Skin of body (tissue), 2 donors: ENCODE results near the gene WASL. TPM values are rescaled to one million over a fixed set of nuclear protein-coding genes. Genes with fewer than 3 reads are reported as not detected.
"Not testable (repeated sequence)": the region's sequence is repeated elsewhere in the genome, so short reads cannot be mapped to it uniquely, and the experiment has no call there.

ENCODE experiments used
- DNase-seq: peaks from one replicate; lab custom pipeline; 2025; lab: John Stamatoyannopoulos, UW
- total RNA-seq: library from RNA; depleted of rRNA; stranded (reverse); fragments of >200 nt; gene quantifications from one replicate; pipeline ENCODE4 v1.2.3, GENCODE V29; 2014

The WASL gene
- total RNA-seq, 1 donor from 2014 or later = 26.1 TPM

- DNase-seq = no peak
These were observed 20.6 kb upstream of the WASL start for GRCh38 chr7:123769371-123769770.

GRCh38 chr7:123768493-123768892, 19.7 kb upstream of the WASL start:
- DNase-seq = no peak

DNA sequence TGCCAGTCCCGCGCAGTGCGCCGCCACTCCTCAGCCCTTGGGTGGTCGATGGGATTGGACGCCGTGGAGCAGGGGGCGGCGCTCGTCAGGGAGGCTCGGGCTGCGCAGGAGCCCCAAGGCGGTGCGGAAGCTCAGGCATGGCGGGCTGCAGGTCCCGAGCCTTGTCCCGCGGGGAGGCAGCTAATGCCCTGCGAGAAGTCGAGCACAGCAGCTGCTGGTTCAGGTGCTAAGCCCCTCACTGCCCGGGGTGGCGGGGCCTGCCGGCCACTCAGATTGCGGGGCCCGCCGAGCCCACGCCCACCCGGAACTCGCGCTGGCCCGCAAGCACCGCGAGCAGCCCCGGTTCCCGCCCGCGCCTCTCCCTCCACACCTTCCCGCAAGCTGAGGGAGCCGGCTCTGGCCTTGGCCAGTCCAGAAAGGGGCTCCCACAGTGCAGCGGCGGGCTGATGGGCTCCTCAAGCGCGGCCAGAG, 14.4 kb upstream of the WASL start:
- no peak for DNase-seq

GRCh38 chr7:123761729-123762128, 12.9 kb upstream of the WASL start:
- DNase-seq = no peak

- no peak for DNase-seq
These were observed 8.3 kb upstream of the WASL start for GRCh38 chr7:123757095-123757494.

- no peak for DNase-seq
These were observed 6.5 kb upstream of the WASL start for GRCh38 chr7:123755338-123755737.

- no peak for DNase-seq
These were observed 5.6 kb upstream of the WASL start for GRCh38 chr7:123754271-123754871.

GRCh38 chr7:123752534-123752933, 3.7 kb upstream of the WASL start:
- no peak for DNase-seq

DNA sequence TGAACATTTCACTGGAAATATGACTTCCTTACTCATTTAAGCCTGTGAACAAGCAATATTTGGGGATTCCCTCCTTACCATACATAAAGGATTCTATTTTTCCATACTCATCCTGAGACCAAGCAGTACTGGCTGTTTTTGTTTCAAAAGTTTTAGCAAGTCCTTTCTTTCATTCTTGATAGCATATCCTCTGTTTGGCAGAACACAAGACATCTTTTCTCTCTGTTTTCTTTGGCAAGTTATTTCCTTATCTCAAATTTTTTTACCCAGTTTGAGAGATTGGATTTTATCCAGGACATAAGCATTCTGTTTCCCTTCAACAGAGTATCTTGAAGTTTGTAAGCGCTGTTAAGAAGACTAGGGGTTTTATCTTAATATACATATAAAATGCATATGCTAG, 3.0 kb upstream of the WASL start:
- DNase-seq = no peak

DNA sequence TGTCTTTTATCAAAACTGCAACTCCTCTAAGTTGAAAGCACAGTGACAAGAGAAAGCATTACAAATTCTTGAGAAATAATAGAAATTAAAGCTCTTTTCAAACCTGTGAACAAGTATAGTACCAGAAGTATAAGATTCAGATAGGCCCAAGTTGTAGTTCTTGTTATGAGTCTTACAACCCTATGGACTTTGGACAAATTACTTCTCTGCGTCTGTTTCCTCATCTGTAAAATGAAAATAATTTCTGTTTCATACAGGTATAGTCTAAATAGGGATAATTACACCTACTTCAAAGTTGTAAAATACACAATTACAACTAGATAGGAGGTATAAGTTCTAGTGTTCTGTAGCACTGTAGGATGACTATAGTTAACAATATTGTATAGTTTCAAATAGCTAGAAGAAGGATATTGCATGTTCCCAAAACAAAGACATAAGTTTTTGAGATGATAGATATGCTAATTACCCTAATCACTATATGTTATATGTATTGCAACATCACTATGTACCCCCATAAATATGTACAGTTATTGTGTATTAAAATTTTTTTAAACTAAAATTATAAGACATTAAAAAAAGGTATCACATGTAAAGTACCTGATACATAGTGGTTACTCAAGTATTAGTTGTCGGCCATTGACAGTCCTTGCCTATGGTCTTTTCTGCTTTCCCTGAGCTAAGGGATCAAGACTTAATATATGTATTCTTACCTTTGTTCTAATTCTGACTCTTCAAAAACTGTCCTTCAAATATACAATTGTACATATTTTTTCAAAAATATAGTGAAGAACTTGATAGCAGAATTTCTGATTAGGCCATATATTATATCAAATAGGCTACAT, 1.8 kb upstream of the WASL start:
- no peak for DNase-seq

- peak; percentile 67 for DNase-seq
These were observed 694 bp upstream of the WASL start for GRCh38 chr7:123749537-123749857.

DNA sequence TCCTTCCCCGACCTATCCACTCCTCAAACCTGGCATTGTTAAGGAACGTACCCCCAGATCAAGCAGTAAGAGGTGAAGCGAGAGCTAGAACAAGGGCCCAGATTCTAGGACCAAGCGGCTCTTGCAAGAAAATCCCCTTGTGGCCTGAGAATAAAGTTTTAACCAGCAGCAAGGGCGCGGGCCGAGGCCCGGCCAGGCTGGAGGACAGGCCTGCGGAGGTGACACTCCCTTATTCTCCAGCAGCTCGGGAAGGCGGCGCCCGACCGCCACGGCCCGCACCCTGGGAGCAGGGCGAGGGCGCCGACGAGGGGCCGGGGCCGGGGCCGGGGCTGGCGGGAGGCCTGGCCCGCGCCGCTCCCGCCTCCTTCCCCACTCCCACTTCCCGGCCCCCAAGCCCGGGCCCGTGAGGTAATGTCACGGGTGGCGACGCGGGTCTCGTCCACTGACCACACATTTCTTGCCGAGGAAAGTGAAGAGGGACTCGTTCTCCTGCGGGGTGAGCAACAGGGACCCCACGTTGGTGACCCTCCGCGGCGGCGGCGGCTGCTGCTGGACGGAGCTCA, 551 bp downstream of the WASL start:
- peak; percentile 34 for DNase-seq

- DNase-seq = peak; percentile 43
These were observed 1.1 kb downstream of the WASL start for GRCh38 chr7:123747620-123748141.

DNA sequence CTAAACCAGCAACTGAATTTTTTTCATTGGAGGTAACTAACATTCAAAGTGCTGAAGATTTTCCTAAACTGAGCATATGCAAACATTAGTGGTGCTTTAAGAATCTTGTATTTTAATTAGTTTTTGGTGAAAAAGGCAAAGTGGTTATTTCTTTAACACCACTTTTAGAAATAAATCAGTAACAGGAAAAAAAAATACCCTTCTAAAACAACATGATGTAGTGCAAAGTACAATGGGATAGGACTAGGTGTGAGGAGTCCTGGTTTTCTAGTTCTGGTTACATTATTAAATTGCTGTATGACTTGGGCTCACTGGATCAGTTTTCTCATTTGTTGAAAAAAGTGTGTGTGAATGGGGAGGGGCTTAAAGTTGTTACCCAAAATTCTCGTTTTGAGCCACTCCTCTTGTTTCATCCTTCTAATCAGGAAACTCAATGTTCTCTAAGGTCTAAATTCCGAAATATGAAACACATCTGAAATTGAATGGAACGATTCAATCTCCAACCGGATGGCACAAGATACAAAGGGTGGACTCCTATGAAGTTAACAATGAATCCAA, 1.8 kb downstream of the WASL start:
- no peak for DNase-seq

GRCh38 chr7:123746055-123746454, 2.7 kb downstream of the WASL start:
- no peak for DNase-seq

DNA sequence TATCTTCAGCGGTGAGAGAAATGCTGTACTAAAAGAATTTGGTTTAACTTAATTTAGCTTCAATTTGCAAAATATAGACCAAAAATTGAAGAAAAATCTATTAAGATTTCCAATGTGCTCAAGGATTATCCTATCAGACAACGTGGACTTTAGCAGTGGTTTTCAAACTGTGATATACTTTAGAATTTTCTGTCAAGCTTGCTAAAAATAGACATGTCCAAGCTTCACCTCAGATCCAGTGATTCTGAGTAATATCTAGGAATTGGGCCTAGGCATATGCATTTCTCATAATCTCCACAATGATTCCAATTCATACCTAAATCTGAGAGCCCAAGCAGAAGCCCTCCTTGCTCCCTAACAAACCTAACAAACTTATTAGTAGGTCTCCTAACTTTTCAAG, 3.4 kb downstream of the WASL start:
- no peak for DNase-seq

DNA sequence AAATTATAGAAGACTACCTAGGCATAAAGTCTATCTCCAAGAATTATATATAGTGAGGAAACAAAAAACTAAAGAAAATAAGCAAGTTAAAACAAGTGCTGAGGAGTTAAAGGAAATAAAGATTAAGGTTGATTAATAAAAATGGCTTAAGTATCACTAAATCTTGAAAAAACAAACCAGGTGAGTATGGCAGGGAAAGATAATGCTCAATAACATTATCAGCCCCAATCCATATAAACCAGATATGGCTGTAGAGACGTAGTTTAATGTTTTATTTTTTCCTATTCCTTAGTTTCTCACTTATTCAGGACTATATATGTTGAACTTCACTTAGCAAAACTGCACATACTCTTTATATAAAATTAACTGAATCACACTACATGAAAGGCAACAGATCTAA, 4.4 kb downstream of the WASL start:
- no peak for DNase-seq

- DNase-seq = no peak
These were observed 6.9 kb downstream of the WASL start for GRCh38 chr7:123741940-123742339.

DNA sequence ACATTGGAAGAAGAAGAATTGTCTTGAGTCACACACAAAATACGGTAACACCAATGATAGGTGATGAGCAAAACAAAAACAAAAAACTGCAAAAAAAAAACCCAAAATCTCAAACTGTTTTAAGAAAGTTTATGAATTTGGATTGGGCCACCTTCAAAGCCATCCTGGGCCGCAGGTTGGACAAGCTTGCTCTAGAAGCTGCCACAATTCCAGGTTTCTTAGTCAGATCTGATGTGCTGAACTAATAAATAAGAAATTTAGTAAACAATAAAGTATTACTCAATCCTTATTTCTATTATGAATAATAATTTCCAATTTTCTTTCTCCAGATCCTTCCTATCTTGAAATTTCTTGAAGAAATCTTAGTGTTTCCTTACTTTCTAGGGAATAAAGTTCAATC, 10.0 kb downstream of the WASL start:
- no peak for DNase-seq

- no peak for DNase-seq
These were observed 10.4 kb downstream of the WASL start for GRCh38 chr7:123738356-123738755.

DNA sequence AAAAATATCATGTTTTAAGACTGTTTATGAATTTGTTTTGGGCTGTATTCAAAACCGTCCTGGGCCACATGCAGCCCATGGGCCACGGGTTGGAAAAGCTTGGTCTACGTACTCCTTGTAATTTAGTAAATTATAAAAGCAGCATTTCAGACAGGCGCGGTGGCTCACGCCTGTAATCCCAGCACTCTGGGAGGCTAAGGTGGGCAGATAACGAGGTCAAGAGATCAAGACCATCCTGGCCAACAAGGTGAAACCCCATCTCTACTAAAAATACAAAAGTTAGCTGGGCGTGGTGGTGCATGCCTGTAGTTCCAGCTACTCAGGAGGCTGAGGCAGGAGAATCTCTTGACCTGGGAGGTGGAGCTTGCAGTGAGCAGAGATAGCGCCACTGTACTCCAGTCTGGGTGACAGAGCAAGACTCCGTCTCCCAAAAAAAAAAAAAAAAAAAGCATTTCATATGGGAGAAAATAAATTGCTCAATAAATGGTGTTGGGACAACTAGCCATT, 11.6 kb downstream of the WASL start:
- not testable (repeated sequence) for DNase-seq

- no peak for DNase-seq
These were observed 13.3 kb downstream of the WASL start for GRCh38 chr7:123735539-123735938.
